ENCODE measurements around the gene PDS5A. TPM values are rescaled to one million over a fixed set of nuclear protein-coding genes. Genes with fewer than 3 reads are reported as not detected.
A peak's percentile ranks its signal among the peaks of the same experiment; 100 is the strongest.

The PDS5A gene
- total and polyA plus RNA-seq, 2 of the 13 experiments (the other 11 are each of a cell fraction or from before 2014, with no cell fraction given), result 31.8 to 57.0 TPM

DNA sequence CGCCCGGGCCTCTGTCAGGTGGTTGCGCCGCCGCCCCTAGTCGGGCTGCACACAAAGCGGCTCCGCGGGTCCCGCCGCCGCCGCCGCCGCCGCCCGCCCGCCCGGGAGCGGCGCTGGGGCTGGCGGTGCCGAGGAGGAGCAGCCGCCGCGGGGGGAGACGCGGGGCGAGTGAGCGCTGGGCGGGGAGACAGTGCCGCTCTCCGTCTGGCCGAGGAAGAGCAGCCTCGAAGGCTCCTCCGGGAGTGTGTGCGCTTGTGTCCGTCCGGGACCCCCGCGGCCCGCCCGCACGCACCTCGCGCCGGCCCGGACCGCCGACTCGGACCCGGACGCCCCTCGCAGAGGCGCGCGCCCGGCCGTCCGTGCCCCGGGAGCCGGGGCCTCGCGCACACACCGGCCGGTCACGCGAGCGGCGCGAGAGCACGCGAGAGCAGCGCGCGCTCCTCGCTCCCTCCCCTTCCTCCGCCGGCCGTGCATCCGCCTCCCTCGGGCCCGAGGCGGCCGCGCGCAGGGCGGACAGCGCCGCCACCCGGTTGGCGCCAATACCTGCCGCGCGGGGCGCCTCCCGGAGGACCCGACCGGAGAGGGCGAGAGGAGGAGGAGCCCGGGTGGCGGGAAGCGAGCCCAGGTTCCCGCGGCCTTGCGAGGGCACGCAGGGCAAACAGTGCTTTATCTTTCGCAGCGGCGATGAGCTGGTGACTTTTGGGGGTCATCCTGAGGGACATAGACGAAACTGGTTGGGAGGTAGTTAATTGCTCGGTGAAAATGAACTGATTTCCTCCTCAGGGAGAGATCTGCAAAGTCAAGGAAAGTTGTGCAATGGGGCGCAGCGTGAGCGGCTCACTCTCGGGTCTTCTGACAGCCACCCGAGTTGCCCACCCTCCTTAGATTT lies at the start of gene PDS5A (continued):
- TF ChIP-seq, protein P1, sequence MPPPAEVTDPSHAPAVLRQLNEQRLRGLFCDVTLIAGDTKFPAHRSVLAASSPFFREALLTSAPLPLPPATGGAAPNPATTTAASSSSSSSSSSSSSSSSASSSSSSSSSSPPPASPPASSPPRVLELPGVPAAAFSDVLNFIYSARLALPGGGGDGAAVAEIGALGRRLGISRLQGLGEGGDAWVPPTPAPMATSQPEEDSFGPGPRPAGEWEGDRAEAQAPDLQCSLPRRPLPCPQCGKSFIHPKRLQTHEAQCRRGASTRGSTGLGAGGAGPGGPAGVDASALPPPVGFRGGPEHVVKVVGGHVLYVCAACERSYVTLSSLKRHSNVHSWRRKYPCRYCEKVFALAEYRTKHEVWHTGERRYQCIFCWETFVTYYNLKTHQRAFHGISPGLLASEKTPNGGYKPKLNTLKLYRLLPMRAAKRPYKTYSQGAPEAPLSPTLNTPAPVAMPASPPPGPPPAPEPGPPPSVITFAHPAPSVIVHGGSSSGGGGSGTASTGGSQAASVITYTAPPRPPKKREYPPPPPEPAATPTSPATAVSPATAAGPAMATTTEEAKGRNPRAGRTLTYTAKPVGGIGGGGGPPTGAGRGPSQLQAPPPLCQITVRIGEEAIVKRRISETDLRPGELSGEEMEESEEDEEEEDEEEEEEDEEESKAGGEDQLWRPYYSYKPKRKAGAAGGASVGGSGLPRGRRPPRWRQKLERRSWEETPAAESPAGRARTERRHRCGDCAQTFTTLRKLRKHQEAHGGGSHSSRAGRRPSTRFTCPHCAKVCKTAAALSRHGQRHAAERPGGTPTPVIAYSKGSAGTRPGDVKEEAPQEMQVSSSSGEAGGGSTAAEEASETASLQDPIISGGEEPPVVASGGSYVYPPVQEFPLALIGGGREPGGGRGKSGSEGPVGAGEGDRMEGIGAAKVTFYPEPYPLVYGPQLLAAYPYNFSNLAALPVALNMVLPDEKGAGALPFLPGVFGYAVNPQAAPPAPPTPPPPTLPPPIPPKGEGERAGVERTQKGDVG (CRISPR knock-in tag; IDR thresholded peaks at IDR 0.05; ENCODE audit: borderline replicate concordance), result no peak
- TF ChIP-seq ZNF350 (CRISPR knock-in tag; IDR thresholded peaks at IDR 0.05; ENCODE audit: borderline replicate concordance, low read depth), result no peak
- TF ChIP-seq ZKSCAN8 (CRISPR knock-in tag; IDR thresholded peaks at IDR 0.05; ENCODE audit: borderline replicate concordance), result peak; percentile 21; the same call in 1 of the 2 replicates
- no peak for TF ChIP-seq SSRP1 (CRISPR knock-in tag; IDR thresholded peaks at IDR 0.05)
- TF ChIP-seq TCF7 (IDR thresholded peaks at IDR 0.05; ENCODE audit: low read depth), result no peak
- no peak for TF ChIP-seq NPAS2 (CRISPR knock-in tag; IDR thresholded peaks at IDR 0.05; ENCODE audit: borderline replicate concordance)
- TF ChIP-seq FOXO1 (CRISPR knock-in tag; IDR thresholded peaks at IDR 0.05), result peak; percentile 51; the same call in 1 of the 2 replicates
- peak; percentile 98 for TF ChIP-seq NFKB2 (CRISPR knock-in tag; IDR thresholded peaks at IDR 0.05; ENCODE audit: borderline replicate concordance)
- TF ChIP-seq, protein P2, sequence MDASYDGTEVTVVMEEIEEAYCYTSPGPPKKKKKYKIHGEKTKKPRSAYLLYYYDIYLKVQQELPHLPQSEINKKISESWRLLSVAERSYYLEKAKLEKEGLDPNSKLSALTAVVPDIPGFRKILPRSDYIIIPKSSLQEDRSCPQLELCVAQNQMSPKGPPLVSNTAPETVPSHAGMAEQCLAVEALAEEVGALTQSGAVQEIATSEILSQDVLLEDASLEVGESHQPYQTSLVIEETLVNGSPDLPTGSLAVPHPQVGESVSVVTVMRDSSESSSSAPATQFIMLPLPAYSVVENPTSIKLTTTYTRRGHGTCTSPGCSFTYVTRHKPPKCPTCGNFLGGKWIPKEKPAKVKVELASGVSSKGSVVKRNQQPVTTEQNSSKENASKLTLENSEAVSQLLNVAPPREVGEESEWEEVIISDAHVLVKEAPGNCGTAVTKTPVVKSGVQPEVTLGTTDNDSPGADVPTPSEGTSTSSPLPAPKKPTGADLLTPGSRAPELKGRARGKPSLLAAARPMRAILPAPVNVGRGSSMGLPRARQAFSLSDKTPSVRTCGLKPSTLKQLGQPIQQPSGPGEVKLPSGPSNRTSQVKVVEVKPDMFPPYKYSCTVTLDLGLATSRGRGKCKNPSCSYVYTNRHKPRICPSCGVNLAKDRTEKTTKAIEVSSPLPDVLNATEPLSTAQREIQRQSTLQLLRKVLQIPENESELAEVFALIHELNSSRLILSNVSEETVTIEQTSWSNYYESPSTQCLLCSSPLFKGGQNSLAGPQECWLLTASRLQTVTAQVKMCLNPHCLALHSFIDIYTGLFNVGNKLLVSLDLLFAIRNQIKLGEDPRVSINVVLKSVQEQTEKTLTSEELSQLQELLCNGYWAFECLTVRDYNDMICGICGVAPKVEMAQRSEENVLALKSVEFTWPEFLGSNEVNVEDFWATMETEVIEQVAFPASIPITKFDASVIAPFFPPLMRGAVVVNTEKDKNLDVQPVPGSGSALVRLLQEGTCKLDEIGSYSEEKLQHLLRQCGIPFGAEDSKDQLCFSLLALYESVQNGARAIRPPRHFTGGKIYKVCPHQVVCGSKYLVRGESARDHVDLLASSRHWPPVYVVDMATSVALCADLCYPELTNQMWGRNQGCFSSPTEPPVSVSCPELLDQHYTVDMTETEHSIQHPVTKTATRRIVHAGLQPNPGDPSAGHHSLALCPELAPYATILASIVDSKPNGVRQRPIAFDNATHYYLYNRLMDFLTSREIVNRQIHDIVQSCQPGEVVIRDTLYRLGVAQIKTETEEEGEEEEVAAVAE (CRISPR knock-in tag; IDR thresholded peaks at IDR 0.05; ENCODE audit: borderline replicate concordance), result no peak
- TF ChIP-seq ZNF432 (CRISPR knock-in tag; IDR thresholded peaks at IDR 0.05; ENCODE audit: borderline replicate concordance), result no peak
- TF ChIP-seq, protein P3, sequence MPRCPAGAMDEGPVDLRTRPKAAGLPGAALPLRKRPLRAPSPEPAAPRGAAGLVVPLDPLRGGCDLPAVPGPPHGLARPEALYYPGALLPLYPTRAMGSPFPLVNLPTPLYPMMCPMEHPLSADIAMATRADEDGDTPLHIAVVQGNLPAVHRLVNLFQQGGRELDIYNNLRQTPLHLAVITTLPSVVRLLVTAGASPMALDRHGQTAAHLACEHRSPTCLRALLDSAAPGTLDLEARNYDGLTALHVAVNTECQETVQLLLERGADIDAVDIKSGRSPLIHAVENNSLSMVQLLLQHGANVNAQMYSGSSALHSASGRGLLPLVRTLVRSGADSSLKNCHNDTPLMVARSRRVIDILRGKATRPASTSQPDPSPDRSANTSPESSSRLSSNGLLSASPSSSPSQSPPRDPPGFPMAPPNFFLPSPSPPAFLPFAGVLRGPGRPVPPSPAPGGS (CRISPR knock-in tag; IDR thresholded peaks at IDR 0.05), result no peak
- TF ChIP-seq RBM39 (IDR thresholded peaks at IDR 0.05; ENCODE audit: low read depth, low read length, poor library complexity, severe bottlenecking), result peak; percentile 53
- TF ChIP-seq KLF6 (CRISPR knock-in tag; IDR thresholded peaks at IDR 0.05), result peak; percentile 79
- no peak for TF ChIP-seq ZNF180 (CRISPR knock-in tag; IDR thresholded peaks at IDR 0.05; ENCODE audit: borderline replicate concordance, low read depth)
- TF ChIP-seq BRD4 (CRISPR knock-in tag; IDR thresholded peaks at IDR 0.05), result no peak
- TF ChIP-seq, protein P4, sequence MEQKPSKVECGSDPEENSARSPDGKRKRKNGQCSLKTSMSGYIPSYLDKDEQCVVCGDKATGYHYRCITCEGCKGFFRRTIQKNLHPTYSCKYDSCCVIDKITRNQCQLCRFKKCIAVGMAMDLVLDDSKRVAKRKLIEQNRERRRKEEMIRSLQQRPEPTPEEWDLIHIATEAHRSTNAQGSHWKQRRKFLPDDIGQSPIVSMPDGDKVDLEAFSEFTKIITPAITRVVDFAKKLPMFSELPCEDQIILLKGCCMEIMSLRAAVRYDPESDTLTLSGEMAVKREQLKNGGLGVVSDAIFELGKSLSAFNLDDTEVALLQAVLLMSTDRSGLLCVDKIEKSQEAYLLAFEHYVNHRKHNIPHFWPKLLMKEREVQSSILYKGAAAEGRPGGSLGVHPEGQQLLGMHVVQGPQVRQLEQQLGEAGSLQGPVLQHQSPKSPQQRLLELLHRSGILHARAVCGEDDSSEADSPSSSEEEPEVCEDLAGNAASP (CRISPR knock-in tag; IDR thresholded peaks at IDR 0.05; ENCODE audit: borderline replicate concordance), result peak; percentile 60; the same call in 1 of the 2 replicates
- 0 out of 2 replicates have a peak, but pooled peaks have one; percentile 37 for TF ChIP-seq RCOR2 (CRISPR knock-in tag; IDR thresholded peaks at IDR 0.05)

Data from HepG2 (cell line).